ENCODE results near the gene TMIE.

GRCh38 chr3:46702246-46703012 is 1.2 kb downstream of the TMIE start:
- no peak for TF ChIP-seq CTCF (IDR thresholded peaks at IDR 0.05)
- no peak for TF ChIP-seq POLR2AphosphoS5 (IDR thresholded peaks at IDR 0.05; ENCODE audit: low read depth, low read length)
- no peak for TF ChIP-seq REST (IDR thresholded peaks at IDR 0.05; ENCODE audit: insufficient read depth in 1 of 2, low read depth in 2 of 2, low read length in 1 of 2)
- TF ChIP-seq SIN3A (IDR thresholded peaks at IDR 0.05; ENCODE audit: borderline replicate concordance, insufficient read depth, low read depth, low read length): no peak
- TF ChIP-seq TCF7L2 (IDR thresholded peaks at IDR 0.05; ENCODE audit: low read depth, low read length): no peak
